ENCODE measurements around the gene FRZB.
"Not testable (repeated sequence)": the region's sequence is repeated elsewhere in the genome, so short reads cannot be mapped to it uniquely, and the experiment has no call there.

Gene FRZB

DNA sequence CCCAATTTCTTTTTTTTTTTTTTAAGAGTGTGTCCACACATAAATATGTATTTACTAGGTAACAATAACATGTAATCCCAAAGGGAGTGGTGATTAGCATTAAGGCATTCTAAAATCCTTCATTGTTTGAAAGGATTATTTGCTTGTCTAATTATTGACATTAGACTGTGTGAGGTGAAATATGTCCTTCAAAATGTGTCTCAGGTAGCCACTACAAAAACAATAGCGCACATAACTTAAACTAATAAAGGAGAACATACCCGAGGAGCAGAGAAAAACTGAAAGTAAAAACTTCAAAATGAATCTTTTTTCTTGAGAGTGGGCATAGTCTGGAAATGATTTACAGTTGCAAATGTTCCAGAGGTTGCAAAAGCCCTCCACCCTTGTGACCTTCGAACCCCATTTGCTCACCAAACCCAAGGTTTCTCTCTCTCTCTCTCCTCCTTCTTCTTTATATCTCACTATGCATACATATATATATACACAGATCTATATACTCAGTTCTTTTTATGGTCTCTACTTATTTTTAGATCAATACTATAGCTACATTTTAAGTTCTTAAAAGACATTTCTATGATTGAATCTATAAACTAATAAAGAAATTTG is 24.4 kb upstream of the FRZB start:
- DNase-seq (ENCODE audit: low read depth, low spot score) = no peak

DNA sequence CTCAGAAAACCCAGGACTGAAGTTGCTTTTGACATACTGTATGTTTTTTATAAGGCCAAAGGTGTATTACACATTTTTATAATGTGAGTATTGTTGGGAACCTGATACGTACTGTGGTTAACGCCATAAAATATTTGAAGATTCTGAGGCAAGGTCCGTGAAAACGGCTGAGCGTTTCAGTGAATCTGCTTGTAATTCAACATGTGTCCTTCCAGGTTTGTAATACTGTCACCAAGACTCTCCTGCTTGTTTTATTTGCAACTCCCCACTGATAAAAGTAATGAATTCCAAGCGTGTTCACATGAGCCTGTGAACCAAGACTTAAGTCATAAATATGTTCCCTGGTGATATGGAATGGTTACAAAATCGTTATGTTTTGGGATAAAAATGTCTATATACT is 23.9 kb upstream of the FRZB start:
- no peak for DNase-seq (ENCODE audit: low read depth, low spot score)

DNA sequence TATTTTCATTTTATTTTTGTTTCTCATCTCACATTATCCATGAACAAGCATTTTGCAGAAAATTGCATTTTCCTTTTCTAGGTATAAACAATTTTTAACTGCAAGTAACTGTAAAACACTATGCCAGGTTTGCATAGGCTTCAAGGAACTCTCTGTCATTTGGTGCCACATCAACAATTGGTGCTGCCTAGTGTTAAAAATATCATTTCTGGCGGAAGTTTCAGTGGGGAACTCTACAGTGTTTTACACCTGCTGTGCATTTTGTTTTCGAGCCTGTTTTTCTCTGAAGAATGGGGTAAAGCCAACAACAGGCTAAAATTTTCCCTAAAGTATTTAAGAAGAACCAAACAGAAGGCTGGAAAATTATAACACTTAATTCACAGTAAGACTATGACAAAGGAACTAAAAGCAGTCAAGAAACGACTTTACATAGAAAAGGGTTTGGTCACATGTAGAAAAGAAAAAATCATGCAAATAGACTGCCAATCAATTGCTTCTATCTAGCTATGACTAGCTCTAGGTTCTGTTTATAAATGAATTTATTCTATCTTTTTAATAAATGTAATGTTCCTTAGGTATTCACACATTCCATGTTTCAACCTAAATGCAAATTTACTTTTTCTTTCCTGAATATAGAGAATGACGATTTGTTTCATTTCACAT is 21.4 kb upstream of the FRZB start:
- no peak for DNase-seq (ENCODE audit: low read depth, low spot score)

DNA sequence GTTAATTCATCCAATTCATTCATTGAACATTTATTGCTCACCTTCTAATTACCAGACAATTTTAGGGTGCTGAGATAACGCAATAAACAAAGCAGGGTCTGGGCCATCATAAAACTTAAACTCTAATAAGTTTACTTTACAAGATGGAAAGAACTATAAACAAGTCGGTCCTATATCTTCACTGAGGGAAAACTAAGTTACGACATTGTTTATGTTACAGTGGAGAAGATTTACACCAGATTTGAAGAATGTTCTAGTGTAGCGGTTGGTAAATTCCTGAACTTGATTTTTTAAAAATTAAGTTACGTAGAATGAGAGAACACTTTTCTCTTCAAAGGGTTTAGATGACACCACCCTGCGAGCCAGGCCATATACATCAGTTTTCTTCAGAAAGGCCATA is 20.7 kb upstream of the FRZB start:
- DNase-seq (ENCODE audit: low read depth, low spot score) = no peak

DNA sequence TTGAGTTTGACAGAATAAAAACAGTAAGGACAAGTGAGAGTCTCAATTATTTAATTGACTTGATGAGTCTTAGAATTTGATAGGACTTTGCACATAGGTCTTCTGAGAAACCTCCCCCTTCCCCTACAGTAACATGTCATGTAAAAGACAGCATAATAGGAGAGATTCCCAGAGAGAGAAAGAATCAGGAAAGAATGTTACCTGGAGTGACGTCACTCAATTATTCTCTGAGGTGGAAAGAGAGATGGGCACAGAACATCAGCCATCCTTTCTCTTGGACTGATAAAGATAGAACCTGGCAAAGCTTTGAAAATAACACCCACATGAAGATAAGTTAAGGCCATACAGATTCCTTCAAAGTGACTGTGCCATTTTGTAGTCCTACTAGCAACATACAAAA is 19.3 kb upstream of the FRZB start:
- DNase-seq (ENCODE audit: low read depth, low spot score) = no peak

DNA sequence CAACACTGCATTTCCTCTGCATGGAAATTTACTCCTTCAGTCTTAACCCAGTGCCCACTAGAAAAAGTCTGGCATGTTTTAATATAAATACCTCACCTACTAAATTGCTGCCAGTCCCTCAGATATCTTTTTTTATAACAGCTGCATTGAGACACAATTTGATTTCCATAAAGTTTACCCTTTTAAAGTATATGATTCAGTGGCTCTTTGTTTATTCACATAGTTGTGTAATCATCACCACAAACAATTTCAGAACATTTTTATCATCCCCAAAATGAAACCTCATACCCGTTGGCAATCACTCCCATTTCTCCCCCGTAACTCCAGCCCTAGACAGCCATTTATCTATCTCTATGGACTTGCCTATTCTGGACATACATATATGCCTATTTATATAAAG is 17.0 kb upstream of the FRZB start:
- DNase-seq (ENCODE audit: low read depth, low spot score) = no peak

DNA sequence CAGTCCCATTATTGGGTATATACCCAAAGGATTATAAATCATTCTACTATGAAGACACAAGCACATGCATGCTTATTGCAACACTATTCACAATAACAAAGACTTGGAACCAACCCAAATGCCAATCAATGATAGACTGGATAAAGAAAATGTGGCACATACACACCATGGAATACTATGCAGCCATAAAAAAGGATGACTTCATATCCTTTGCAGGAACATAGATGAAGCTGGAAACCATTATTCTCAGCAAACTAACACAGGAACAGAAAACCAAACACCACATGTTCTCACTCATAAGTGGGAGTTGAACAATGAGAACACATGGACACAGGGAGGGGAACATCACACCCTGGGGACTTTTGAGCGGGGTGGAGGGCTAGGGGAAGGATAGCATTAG is 13.7 kb upstream of the FRZB start:
- DNase-seq (ENCODE audit: low read depth, low spot score) = not testable (repeated sequence)

DNA sequence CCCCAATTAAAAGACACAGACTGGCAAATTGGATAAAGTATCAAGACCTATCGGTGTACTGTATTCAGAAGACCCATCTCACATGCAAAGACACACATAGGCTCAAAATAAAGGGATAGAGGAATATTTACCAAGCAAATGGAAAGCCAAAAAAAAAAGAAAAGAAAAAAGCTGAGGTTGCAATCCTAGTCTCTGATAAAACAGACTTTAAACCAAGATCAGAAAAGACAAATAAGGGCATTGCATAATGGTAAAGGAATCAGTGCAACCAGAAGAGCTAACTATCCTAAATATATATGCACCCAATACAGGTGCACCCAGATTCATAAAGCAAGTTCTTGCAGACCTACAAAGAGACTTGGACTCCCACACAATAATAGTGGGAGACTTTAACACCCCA is 10.2 kb upstream of the FRZB start:
- DNase-seq (ENCODE audit: low read depth, low spot score) = not testable (repeated sequence)

DNA sequence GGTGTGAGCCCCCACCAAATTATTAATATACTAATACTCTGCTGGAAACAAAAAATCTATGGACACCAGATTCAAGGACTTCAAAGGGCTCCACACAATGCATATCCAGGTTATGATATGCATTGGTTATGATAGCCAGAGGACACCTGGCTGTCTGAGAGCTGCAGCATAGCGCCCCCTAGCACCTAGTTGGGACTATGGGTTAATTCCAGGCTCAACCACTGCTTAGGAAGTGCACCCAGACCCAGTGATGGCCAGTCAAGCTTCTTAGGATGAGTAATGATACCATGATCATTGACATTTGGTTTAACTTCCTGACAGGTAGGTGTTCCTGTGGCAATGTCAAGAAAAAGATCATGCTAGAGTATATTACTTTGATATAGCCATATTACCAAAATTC is 3.8 kb upstream of the FRZB start:
- DNase-seq (ENCODE audit: low read depth, low spot score) = peak; percentile 71

DNA sequence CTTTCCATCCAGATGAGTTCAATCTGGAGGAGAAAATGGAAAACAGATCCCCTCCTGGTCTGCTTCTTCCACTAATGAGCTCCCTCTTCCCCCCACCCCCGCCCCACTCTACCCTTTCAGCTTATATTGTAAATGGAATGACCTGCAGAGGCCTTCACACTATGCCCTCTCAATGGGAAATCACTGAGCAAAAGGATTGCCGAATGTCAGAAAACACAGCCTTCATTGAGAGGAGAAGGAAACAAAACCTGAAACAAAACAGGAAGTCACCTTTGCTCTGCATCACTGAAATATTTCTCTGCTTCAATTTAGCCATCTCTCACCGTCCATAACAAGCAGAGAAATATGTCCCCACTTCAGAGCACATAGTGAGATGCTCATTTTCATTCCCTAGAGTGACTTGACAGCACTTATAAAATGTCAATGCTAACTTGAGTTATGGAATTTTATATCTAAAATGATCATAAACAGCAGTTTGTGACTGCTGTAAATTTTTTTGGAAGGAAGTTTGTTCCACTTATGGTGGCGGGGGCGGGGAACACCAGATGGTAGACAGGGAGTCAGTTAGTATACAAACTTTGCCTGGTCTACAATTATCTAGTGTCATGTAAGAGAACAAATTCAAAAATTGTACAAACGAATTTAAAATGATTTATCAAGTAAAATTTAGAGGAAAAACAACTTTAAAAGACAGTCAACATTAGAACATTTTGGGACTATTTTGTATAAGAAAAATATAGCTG is 1.8 kb upstream of the FRZB start:
- DNase-seq (ENCODE audit: low read depth, low spot score) = peak; percentile 4

DNA sequence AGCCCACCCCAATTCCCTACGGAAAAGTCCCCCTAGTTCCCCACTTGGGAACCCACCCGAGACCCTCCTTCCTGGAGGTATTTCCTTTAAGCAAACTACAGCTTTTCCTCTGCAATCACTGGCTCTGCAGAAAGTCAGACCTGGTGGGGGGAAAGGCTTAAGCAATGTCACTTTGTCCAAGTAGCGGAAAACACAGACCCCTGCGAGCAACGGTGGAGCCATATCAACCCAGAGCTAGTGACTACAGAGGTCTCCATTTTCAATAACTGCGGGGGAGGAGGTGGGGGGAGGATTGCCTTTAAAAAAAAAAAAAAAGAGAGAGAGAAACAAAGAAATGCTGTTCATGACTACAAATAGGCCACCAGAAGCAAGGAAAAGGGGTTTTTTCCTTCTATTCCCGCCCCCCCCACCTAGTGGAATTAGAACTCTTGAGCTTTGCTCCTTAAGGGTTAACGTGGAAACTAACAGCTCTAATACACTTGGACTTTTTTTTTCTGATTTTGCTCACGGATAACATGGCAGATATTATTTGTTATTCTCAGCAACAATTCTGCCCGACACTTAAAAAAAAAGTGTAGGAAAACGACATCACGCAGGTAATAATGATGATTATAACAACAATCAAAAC is 1.1 kb upstream of the FRZB start:
- DNase-seq (ENCODE audit: low read depth, low spot score) = peak; percentile 13

DNA sequence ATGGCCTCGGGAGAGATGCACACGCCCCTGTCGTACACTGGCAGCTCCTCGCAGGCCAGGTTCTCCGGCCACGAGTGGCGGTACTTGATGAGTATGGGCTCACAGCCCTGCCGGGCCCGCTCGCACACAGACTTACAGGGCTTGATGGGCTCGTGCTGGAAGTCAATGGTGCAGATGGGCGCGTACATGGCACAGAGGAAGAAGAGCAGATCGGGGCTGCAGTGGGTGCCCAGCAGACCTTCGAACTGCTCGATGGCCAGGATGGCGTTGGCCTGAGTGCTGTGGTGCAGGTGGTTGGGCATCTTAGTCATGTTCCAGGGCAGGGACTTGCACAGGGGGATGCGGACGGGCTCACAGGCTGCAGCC is 359 bp downstream of the FRZB start:
- no peak for DNase-seq (ENCODE audit: low read depth, low spot score)

DNA sequence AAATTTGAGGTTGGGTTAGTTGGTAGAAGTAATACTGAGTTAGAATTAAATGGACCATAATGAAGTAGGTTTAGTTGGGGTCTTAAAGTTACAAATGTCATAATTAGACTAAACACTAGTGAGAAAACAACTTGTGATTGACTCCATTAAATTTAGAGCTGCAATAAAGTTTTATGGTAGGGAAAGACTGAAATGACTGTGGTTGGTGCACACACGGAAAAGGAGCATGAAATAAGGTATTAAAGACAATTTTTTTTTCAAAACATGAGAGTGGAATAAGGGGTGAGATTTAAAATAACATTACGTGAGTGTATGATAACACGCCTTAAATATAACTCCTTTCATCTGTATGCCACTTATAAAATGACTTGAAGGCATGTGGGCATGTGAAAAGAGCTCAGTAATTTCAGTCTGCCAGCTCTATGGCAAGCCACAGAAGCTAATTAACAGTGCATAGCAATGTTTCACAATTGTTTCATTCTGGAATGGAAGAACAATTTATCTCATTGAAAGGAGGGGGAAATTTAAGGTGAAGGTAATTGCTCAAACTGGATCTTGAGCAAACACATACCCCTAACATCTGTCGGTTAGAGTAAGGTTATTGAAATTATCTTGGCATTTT is 1.4 kb downstream of the FRZB start:
- no peak for DNase-seq (ENCODE audit: low read depth, low spot score)

DNA sequence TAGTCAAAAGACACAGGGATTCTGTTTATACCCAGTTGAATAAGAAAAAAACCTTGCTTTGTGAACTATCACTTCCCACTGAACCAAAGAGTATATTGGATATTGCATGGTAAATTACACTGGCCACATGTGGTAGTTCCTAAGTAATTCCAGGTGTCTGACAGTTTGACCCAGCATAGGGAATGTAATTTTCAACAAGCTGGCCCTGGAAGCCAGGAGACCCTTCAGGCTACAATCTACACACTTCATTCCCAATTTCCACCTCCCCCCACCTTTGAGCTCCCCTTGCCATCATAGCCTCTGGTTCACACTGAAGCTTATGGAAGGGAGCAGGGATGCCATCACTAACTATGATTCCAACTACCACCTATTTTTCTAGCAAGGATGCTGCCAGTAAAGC is 2.8 kb downstream of the FRZB start:
- no peak for DNase-seq (ENCODE audit: low read depth, low spot score)

DNA sequence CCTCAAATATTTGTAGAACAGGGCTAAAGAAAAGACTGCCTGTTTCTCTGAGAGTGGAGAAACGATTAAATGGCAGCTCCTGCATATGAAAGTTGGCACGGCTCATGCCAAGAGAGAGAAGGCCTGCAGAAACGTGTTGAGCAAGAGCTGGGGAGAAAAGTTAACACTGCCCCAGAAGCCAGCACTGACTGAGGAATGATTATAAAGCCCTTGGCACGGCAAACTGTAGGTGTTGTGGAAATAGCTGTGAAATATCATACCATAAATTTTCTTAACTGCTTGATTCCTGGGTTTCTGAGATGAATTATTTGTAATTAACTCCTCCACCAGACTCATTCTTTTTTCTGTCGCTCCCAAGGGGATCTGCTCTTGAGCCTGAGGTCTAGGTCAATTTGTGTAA is 4.3 kb downstream of the FRZB start:
- no peak for DNase-seq (ENCODE audit: low read depth, low spot score)

DNA sequence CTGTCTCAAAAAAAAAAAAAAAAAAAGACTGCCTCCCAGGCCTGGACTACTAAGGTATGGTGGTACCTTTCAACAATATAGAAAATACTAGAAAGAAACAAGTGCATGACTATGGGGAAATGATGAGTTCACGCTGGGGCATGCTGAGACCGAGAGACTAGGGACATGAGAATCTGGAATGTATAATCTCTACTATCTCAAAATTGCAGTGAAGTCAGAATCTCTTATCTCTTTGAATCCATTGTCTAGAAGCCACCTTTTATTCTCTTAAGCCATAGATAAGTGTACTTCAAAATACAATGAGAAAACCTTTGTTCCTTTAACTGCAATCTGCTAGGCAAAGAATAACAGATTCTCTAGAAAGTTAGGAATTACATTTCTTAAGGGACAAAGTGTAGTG is 5.6 kb downstream of the FRZB start:
- DNase-seq (ENCODE audit: low read depth, low spot score) = no peak

DNA sequence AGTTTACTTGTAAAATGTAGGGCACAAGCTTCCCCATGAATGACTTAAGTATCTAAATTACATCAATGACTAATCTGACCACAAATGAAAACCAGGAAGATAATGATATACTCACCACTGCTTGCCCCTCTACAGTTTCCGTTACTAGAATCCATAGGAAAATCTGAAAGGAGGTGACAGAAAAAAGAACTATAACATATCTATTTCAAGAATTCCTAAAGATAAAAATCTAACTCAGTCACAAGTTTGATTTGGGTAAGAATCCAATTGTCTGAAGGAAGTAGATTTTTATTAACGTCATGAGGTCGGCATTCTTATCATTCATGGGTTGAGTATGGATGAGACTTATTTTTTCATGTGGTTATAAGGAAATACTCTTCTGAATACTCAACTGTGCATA is 7.8 kb downstream of the FRZB start:
- no peak for DNase-seq (ENCODE audit: low read depth, low spot score)

DNA sequence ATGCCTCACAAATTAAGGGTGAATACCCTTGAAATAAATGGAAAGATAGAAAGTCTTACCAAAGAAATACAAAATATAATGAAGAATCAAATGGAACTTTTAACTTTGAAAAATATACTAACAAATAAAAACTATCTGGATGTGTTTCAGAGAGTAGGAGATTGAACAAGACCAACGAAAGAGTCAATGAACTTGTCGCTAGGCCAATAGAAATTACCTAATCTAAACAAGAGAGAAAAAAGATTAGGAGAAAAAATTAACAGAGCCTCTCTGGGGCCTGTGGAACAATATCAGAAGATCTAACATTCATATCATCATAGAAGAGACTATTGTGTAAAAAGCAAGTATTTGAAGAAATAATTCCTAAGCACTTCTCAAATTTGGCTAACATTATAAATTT is 11.1 kb downstream of the FRZB start:
- DNase-seq (ENCODE audit: low read depth, low spot score) = no peak

DNA sequence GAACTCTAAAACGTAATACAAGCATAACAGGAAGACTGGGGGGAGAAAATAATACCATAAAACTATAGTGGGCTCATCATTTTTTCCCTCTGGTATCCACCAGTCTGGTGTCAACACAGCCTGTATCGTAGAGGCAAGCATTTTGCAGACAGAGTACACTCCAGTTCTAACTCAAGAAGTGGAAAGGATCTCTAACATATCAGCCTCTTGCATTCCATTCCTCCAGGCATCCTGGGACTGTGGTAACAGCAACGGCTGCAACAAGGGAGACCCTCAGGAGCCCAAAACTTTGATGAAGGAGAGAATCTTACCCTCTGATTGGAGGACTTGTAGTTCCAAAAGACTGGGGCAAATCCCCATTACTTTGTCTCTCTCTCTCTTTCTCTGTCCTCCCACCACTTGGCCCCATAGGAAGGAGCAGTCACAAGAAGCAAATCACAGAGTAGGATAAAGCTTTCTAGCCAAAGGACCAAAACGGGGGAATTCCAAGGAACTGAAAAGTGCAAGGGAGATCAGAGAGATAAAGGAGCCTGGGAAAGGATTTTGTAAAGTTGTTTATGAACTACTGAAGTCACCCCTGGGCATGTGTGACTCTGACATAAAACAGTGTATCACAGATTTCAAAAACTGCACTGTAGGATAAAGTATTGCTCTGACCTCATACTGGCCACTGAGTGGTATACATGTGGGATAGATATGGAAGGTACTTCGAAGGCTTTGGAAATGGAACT is 11.9 kb downstream of the FRZB start:
- peak; percentile 27 for DNase-seq (ENCODE audit: low read depth, low spot score)

DNA sequence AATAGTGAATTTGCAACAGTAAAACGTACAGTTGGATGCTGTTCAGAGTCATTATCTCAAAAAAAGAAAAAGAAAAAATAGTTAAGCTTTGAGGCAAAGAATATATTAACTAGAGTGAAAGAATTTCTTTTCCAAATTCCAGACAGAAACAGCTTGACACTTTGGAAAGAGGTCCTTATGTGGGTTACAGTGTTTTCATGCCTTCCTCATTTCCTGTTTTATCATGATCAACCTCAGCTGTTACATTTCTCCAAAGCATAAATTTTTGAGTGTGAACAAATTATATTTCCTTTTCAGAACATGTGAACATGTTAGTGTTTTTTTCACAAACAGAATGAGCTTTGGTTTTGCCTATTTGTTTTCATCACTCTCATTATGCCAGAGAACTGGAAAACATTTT is 13.6 kb downstream of the FRZB start:
- no peak for DNase-seq (ENCODE audit: low read depth, low spot score)

DNA sequence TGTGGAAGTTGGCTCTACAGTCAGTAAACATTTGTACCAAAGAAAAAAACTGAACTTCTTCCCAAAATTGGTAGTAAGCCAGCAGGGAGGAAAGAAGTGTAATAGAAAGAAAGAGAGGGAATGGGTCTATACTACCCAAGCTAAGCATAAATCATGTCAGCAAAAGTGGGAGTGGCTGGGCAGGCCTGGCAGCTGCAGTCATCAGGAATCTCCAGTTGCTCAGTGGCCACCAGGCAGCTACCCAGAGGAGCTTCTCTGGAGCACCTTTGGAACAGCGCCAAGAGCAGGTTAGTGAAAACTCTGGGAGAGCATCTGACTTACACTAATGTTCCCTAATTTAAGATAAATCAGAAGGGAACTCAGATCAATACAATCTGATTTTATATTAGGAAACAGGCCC is 14.3 kb downstream of the FRZB start:
- no peak for DNase-seq (ENCODE audit: low read depth, low spot score)
